ENCODE data around the gene SMTNL1. TPM values are rescaled to one million over a fixed set of nuclear protein-coding genes. Genes with fewer than 3 reads are reported as not detected.
A peak's percentile ranks its signal among the peaks of the same experiment; 100 is the strongest.

Gene SMTNL1
- total RNA-seq, 1 donor from 2014 or later = not detected

- Histone ChIP-seq H3K27ac (replicated peaks) (peak overlapping the region; percentile 92), H3K9me3 (replicated peaks) (no peaks in the 10 kb centered on the region), H3K36me3 (peaks cover 9% of the 10 kb centered on the region), H3K4me1 (peaks cover 43% of the 10 kb centered on the region), H3K27me3 (ENCODE audit: low read depth) (no peaks in the 10 kb centered on the region), H3K4me3 (peak overlapping the region; percentile 55)
- TF ChIP-seq CTCF (IDR thresholded peaks at IDR 0.05; ENCODE audit: borderline replicate concordance) = no peak
- intact Hi-C loops (cut with micrococcal nuclease) = no loop called here
- DNase-seq = peak; percentile 98
Measured at GRCh38 chr11:57499413-57499982, 37.9 kb upstream of the SMTNL1 start.

- Histone ChIP-seq H3K4me1 (peaks cover 42% of the 10 kb centered on the region), H3K27ac (replicated peaks) (peak overlapping the region; percentile 92), H3K27me3 (ENCODE audit: low read depth) (no peaks in the 10 kb centered on the region), H3K9me3 (replicated peaks) (no peaks in the 10 kb centered on the region), H3K36me3 (peaks cover 11% of the 10 kb centered on the region), H3K4me3 (peak overlapping the region; percentile 55)
- intact Hi-C loops (cut with micrococcal nuclease) = no loop called here
- no peak for TF ChIP-seq CTCF (IDR thresholded peaks at IDR 0.05; ENCODE audit: borderline replicate concordance)
- no peak for DNase-seq
Measured at GRCh38 chr11:57499983-57500461, 37.4 kb upstream of the SMTNL1 start.

- Histone ChIP-seq H3K36me3 (peaks cover 11% of the 10 kb centered on the region), H3K27ac (replicated peaks) (peak overlapping the region; percentile 92), H3K9me3 (replicated peaks) (no peaks in the 10 kb centered on the region), H3K4me3 (no peak overlapping the region), H3K4me1 (peaks cover 42% of the 10 kb centered on the region), H3K27me3 (ENCODE audit: low read depth) (no peaks in the 10 kb centered on the region)
- DNase-seq = no peak
- intact Hi-C loops (cut with micrococcal nuclease) = no loop called here
- TF ChIP-seq CTCF (IDR thresholded peaks at IDR 0.05; ENCODE audit: borderline replicate concordance) = no peak
Measured at GRCh38 chr11:57500515-57500914, 36.9 kb upstream of the SMTNL1 start.

GRCh38 chr11:57500926-57501325 is 36.5 kb upstream of the SMTNL1 start:
- H3K9me3 ChIP-seq (replicated peaks) = no peaks in the 10 kb centered on the region
- H3K27ac ChIP-seq (replicated peaks) = peak overlapping the region; percentile 92
- TF ChIP-seq CTCF (IDR thresholded peaks at IDR 0.05; ENCODE audit: borderline replicate concordance) = no peak
- H3K36me3 ChIP-seq = peaks cover 7% of the 10 kb centered on the region
- H3K27me3 ChIP-seq (ENCODE audit: low read depth) = no peaks in the 10 kb centered on the region
- H3K4me3 ChIP-seq = no peak overlapping the region
- intact Hi-C loops (cut with micrococcal nuclease) = no loop called here
- H3K4me1 ChIP-seq = peaks cover 42% of the 10 kb centered on the region
- no peak for DNase-seq

GRCh38 chr11:57501953-57502352 is 35.4 kb upstream of the SMTNL1 start:
- Histone ChIP-seq H3K9me3 (replicated peaks) (no peaks in the 10 kb centered on the region), H3K27ac (replicated peaks) (peak overlapping the region; percentile 92), H3K4me1 (peaks cover 42% of the 10 kb centered on the region), H3K4me3 (no peak overlapping the region), H3K36me3 (peaks cover 7% of the 10 kb centered on the region), H3K27me3 (ENCODE audit: low read depth) (no peaks in the 10 kb centered on the region)
- no peak for DNase-seq
- TF ChIP-seq CTCF (IDR thresholded peaks at IDR 0.05; ENCODE audit: borderline replicate concordance) = no peak
- intact Hi-C loops (cut with micrococcal nuclease) = no loop called here
